ENCODE results near the gene CD68.

GRCh38 chr17:7590743-7591142 is 11.3 kb downstream of the CD68 start:
- TF ChIP-seq CTCF (IDR thresholded peaks at IDR 0.05; ENCODE audit: insufficient read depth, low read length), result no peak
- no peak for TF ChIP-seq POLR2AphosphoS5 (IDR thresholded peaks at IDR 0.05; ENCODE audit: low read depth)

All from HL-60 (cell line).